Stimulated activated CD8-positive, alpha-beta memory T cell treated with anti-CD3 and anti-CD28 coated beads, Interleukin-2, amount 100 ng/mL, for 48 hours (primary cell): ENCODE data around the gene HTN1.
"Not testable (repeated sequence)": the region's sequence is repeated elsewhere in the genome, so short reads cannot be mapped to it uniquely, and the experiment has no call there.

Experiments
- DNase-seq, 2 donors: peaks; one replicate each; pipeline ENCODE4 v3.0.0-alpha.2; 2020; ENCODE audit warnings: low read depth in 2 of 2

HTN1 gene

DNA sequence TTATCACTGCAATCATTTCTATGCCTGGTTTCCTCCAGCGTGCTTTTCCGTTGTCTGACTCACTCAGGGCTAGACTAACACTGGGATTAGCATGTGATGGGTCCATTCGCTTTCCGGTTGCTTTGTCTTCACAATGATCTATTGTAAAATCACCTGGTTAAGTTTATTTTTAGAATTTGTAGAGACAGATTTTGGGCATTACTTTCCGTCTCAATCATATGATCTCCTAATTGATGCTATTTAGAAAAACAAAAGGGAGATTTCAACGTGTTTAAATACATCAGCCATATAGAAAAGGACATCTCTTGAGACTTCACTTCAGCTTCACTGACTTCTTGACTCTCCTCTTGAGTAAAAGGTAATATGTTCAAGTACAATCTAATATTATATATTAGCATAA is at the start of gene HTN1:
Gene HTN1 (plus strand): TSS at position 301 of the 400 bp plus-strand sequence. CDS start 2,639 bp downstream, outside the sequence.
- DNase-seq = not testable (repeated sequence)

DNA sequence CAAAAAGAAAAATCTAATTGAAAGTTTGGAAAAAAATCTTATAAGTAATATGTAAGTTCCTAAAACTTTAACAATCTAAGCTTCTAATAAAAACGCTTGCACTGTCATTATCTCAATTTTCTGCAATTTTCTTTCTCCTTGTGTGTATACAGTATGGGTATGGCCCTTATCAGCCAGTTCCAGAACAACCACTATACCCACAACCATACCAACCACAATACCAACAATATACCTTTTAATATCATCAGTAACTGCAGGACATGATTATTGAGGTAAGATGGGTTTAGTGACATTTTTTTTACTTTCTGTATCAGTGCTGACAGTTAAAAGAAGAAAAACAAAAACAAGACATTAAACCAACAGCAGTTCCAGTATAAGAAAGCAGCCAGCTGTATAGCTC is 49.5 kb upstream of the HTN1 start:
- DNase-seq = no peak

DNA sequence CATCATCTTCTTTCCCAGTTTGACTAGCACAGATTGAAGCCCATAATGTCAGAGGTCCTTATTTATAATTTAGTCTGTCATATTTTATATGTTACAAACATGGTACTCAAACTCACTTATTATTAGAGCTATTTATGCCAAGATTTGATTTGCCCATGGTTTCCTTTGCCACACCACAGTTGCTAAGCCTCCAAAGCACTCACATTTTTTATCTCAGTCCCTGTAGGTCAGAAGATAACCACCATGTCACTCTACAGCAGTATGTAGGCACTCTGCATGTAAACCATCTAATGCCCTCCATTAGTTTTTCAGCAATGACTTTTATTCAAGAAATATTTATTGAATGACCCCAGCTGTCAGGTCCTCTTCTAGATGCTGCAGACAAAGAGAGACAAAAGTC is 47.7 kb upstream of the HTN1 start:
- no peak for DNase-seq

DNA sequence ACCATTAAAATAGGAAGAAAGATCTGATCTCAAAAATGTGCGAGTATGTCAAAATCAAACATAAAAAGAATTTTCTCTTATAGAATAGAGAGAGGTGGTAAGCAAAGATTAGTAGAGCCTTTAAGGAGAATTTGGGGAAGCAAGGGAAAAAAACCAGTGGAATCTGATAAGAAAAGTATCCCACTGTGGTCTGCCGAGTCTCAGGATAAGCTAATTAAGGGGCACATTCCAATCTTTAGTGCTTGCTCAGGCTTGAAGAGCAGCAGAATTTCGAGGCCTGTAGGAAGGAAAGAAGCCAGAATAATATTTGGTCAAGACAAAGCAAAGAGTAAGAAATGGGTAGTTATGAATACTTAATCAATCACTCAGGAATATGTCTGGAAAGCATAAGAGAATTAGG is 41.5 kb upstream of the HTN1 start:
- DNase-seq = no peak

DNA sequence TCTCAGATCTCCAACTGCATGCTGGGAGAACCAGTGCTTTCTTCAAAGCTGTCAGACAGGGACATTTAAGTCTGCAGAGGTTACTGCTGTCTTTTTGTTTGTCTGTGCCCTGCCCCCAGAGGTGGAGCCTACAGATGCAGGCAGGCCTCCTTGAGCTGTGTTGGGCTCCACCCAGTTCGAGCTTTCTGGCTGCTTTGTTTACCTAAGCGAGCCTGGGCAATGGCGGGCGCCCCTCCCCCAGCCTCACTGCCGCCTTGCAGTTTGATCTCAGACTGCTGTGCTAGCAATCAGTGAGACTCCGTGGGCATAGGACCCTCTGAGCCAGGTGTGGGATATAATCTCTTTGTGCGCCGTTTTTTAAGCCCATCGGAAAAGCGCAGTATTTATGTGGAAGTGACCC is 31.2 kb upstream of the HTN1 start:
- DNase-seq = not testable (repeated sequence)

DNA sequence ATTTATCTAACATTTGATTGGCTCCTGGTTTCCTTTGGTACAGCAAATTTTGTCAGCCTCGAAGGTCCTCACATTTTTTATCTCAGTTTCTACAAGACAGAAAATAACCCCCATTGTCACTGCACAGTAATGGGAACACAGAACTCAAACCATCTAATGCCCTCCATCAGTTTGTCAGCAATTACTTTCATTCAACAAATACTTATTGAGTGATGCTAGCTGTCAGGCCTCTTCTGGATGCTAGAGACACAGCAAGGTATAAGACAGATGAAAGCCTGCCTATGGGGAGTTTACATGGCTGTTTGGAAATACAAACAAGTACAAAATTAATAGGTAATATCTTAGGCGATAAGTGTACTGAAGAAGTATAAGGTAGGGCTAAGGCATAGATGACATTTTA is 27.0 kb upstream of the HTN1 start:
- no peak for DNase-seq

DNA sequence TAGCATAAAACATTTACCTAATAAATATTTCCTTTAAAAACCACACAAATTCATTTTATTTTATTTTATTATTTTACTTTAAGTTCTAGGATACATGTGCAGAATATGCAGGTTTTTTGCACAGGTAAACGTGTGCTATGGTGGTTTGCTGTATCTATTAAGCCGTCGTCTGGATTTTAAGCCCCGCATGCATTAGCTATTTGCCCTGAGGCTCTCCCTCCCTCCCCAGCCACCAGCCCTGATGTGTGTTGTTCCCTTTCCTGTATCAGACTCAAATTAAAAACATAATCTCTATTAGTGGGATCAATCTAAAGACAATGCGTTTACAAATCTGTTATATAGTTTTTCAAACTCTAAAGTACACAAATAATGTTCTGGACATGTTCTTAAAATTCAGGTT is 23.2 kb upstream of the HTN1 start:
- no peak for DNase-seq

DNA sequence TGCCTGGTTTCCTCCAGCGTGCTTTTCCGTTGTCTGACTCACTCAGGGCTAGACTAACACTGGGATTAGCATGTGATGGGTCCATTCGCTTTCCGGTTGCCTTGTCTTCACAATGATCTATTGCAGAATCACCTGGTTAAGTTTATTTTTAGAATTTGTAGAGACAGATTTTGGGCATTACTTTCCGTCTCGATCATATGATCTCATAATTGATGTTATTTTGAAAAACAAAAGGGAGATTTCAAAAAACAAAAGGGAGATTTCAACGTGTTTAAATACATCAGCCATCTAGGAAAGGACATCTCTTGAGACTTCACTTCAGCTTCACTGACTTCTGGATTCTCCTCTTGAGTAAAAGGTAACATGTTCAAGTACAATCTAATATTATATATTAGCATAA is 22.1 kb upstream of the HTN1 start, which contains the start of gene HTN3:
Gene HTN3 (plus strand): TSS at position 301 of the 400 bp plus-strand sequence. CDS start 2,282 bp downstream, outside the sequence.
- DNase-seq = not testable (repeated sequence)

DNA sequence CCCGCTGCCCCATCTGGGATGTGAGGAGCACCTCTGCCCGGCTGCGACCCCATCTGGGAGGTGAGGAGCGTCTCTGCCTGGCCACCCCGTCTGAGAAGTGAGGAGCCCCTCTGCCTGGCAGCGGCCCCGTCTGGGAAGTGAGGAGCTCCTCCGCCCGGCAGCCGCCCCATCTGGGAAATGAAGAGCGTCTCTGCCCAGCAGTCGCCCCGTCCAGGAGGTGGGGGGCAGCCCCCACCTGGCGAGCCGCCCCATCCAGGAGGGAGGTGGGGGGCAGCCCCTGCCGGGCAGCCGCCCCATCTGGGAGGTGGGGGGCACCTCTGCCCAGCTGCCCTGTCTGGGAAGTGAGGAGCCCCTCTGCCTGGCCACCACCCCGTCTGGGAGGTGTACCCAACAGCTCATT is 12.7 kb upstream of the HTN1 start:
- not testable (repeated sequence) for DNase-seq

DNA sequence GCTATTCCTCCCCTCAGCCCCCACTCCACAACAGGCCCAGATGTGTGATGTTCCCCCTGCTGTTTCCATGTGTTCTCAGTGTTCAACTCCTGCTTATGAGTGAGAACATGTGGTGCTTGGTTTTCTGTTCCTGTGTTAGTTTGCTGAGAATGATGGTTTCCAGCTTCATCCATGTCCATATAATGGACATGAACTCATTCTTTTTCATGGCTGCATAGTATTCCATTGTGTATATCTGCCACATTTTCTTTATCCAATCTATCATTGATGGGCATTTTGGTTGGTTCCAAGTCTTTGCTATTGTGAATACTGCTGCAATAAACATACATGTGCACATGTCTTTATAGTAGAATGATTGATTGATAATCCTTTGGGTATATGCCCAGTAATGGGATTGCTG is 10.3 kb upstream of the HTN1 start:
- not testable (repeated sequence) for DNase-seq

DNA sequence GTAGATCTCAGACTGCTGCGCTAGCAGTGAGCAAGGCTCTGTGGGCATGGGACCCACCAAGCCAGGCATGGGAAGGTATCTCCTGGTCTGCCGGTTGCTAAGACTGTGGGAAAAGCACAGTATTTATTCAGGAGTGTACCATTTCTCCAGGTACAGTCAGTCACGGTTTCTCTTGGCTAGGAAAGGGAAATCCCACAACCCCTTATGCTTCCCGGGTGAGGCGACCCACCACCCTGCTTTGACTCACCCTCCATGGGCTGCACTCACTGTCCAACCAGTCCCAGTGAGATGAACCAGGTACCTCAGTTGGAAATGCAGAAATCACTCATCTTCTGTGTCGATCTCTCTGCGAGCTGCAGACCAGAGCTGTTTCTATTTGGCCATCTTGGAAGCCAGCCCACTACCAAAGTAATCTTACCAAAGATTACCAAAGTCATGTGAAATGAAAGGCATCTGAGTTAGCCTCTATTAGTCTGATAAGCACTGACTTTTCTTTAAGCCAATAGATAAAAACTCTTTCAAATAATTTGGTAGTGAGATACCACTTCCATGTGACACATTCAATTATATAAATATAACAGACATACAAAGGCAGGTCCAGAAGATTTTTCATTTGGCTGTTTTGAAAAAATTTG is 8.5 kb upstream of the HTN1 start:
- DNase-seq = no peak

DNA sequence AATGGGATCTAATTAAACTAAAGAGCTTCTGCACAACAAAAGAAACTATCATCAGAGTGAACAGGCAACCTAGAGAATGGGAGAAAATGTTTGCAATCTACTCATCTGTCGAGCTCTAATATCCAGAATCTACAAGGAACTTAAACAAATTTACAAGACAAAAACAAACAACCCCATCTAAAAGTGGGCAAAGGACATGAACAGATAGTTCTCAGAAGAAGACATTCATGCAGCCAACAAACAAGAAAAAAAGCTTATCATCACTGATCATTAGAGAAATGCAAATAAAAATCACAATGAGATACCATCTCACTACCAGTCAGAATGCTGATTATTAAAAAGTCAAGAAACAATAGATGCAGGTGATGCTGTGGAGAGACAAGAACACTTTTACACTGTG is 6.3 kb downstream of the HTN1 start:
- not testable (repeated sequence) for DNase-seq

DNA sequence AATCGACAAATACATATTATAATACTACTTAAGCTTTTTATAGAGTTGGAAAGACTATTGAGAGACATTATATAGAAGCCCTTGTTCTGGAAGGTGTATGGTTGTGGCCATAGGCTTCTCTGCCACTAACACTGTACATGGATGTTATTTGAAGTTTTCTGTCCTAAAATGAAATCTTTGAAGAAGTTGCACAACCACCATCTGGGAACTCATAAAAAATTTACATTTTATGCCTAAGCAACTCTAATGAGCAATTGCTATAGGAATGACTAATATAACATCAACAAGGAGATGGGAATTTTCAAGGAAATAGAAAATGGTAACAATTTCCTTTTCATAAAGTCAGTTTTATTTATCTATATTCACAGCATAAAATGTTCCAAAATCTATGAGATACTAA is 7.4 kb downstream of the HTN1 start:
- DNase-seq = no peak

DNA sequence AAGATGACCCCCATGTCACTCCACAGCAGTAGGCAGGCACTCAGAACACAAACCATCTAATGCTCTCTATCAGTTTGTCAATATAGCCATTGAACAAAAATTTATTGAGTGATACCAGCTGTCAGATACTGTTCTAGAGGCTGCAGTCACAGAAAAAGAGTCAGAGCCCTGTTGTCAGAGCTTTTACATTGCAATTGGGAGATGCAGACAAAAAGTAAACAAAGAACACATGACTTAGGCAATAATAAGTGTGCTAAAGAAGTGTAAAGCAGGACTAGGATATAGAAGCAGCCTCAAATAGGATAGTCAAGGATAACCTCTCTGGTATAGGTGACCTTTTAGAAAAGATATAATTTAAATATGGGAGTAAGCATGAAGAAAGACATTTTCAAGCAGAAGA is 8.9 kb downstream of the HTN1 start:
- DNase-seq = no peak

DNA sequence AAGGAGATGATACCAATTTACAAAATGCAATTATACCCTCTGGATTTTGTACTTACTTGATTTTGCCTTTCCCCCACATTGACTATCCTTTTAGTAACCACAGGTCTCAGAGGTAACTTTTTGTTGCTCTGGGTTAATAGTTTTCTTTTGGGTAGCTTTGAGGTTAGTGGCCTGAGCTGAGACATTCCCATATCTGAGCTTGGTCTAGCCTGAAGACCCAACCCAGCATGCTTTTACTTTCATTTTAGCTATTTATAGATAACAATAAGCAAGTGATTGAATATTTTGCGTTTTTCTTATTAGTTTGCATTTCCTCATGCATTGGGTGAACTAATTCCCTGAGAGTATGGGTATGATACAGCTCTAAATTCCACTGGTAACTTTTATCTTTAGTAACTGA is 11.8 kb downstream of the HTN1 start:
- no peak for DNase-seq

DNA sequence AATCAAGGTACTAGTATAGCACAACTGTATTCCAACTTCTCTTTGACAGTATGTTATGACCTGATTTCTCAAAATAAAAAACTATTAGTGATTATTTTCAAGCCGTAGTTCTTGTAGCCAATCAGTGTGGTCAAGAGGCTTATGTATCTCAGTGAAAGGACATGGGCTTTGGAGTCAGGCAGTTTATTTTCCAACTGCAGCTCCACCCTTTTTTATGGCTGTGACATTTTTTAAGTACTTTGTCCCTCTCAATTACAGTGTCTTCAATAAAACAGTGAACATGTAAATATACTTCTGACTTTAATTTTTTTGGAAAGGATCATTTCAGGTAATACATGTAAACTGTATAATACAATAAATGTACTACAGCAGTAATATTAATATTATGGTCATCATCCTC is 30.0 kb downstream of the HTN1 start:
- DNase-seq = no peak

DNA sequence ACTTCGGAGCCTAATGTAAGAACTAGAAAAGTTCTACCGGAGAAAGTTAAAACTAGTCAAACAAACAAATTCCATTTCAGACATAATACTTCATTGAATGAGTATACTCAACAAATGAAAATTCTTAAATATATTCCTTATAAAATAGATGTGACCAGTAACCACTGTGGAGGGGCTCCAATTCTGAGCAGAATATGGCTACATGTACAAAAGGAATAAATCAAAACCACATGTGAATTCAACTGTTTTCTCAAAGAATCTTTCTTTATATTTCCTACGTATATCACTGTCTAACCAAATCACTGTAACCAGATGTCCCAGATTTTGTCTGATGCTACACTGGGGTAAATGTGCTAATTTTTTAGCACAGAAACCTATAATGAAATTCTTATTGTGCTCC is 49.0 kb downstream of the HTN1 start:
- DNase-seq = no peak
